SKM-1 treated with dmso at 0.1 percent for 144 hours (cell line): ENCODE measurements around the gene GKAP1.
"Not testable (repeated sequence)": the region's sequence is repeated elsewhere in the genome, so short reads cannot be mapped to it uniquely, and the experiment has no call there.

ENCODE experiments used
- DNase-seq: peaks from one replicate; lab custom pipeline; 2025; ENCODE audit not compliant: unreplicated experiment; lab: John Stamatoyannopoulos, UW

Gene GKAP1

GRCh38 chr9:83817356-83818278, at the start of gene GKAP1:
GKAP1 (minus strand) TSS chr9:83817769; CDS start chr9:83806517, 11,252 bp downstream.
- DNase-seq = peak; percentile 33

DNA sequence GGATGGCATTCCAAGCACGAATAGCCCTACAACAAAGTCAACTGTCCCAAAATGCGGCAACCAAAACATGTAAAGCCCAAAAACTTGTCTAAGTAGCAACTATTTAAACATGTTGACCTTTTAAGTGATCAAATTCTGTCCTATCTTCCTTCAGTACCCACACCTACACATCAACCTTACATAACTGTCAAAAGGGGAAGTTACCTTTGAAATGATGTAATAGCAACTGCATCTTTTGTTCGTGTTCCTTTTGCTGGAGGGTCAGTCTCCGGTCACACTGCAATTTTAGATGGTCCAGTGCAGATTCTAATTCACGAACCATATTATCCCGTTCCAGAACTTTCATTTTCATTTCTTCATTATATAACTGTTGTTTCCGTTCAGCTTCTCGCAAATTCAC, 32.3 kb upstream of the GKAP1 start:
- DNase-seq = peak; percentile 6

GRCh38 chr9:83837070-83837643, 19.6 kb upstream of the GKAP1 start:
- not testable (repeated sequence) for DNase-seq

DNA sequence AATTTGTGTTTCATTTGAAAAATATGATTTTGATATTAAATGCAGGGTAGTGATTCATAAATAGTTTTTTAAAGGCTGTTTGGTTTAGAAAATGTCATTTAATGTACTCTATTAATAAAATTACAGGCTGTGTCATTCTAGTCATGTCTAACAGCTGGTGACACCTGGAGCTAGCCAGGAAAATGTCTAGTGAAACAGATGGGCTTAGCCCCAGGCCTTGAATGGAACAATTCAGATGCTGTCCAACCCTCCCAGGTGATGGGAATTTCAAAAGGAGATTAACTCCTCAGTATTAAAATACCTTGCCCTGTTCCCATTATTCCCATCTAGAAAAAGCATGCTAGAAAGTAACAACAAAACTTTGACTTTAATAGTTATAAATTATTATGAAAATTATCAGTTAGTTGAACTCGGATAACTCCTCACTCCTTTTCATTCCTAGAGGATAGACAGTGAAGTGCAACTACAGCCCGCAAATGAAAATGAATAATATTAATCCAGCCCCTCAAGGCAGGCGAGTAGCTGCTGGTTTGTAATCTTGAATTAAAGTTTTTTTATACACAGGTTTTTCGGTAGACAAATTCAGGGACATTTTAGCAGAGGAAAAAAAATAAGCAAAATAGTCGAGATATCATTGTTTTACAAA, 13.0 kb upstream of the GKAP1 start:
- DNase-seq = not testable (repeated sequence)

GRCh38 chr9:83824986-83825623, 7.5 kb upstream of the GKAP1 start:
- not testable (repeated sequence) for DNase-seq

GRCh38 chr9:83817011-83817355, 586 bp downstream of the GKAP1 start:
- not testable (repeated sequence) for DNase-seq

- DNase-seq = not testable (repeated sequence)
These were observed 2.4 kb downstream of the GKAP1 start for GRCh38 chr9:83815120-83815519.

- not testable (repeated sequence) for DNase-seq
These were observed 8.4 kb downstream of the GKAP1 start for GRCh38 chr9:83809213-83809612.

- not testable (repeated sequence) for DNase-seq
These were observed 13.1 kb downstream of the GKAP1 start for GRCh38 chr9:83804454-83804853.

DNA sequence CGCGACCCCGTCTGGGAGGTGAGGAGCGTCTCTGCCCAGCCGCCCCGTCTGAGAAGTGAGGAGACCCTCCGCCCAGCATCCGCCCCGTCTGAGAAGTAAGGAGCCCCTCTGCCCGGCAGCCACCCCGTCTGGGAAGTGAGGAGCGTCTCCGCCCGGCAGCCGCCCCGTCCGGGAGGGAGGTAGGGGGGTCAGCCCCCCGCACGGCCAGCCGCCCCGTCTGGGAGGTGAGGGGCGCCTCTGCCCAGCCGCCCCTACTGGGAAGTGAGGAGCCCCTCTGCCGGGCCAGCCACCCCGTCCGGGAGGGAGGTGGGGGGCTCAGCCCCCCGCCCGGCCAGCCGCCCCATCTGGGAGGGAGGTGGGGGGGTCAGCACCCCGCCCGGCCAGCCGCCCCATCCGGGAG, 13.6 kb downstream of the GKAP1 start:
- not testable (repeated sequence) for DNase-seq

DNA sequence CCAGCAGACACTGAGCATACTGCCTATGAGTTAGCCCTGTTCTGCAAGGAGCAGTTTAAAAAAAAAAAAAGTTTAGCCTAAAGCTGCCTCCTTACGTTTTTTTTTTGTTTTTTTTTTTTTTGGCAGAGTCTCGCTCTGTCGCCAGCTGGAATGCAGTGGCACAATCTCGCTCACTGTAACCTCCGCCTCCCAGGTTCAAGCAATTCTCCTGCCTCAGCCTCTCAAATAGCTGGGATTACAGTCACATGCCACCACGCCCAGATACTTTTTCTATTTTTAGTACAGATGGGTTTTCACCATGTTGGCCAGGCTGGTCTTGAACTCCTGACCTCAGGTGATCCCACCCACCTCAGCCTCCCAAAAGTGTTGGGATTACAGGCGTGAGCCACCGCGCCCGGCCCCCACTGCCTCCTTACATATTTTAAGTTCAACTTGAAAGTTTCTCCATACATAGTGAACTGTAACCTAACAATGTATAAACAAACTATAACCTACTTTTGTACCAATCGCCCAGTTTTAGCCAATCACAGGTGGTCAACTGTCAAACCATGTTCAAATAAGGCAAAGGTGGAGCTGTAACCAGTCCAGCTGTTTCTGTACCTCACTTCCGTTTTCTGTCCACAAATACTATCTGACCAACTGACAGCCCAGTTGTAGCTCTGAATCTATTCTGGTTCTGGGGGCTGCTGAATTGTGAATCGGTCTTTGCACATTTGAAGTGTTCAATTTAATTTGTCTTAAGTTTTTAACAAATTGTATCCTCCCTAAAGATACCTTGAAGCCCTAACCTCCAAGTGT, 17.1 kb downstream of the GKAP1 start:
- DNase-seq = no peak

- no peak for DNase-seq
These were observed 23.5 kb downstream of the GKAP1 start for GRCh38 chr9:83794051-83794450.

DNA sequence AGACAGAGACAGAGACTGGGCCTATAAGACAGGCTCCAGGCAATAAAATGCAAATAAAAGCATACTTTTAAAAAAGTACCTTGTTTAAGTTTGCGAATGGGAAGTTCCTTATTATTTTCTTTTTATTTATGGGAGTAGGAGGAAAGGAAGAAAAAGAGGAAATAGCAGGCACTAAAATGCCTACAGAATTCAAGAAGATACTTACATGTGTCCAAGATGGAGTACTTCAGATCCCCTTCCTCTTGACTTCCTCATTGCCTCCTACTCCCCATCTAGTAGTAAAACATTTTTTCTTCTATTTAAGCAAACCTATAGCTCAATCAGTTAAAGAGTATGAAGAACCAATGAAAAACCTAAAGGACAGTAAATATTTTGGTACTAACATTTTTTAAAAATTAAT, 24.8 kb downstream of the GKAP1 start:
- DNase-seq = no peak

GRCh38 chr9:83778164-83778563, 39.4 kb downstream of the GKAP1 start:
- DNase-seq = no peak

- no peak for DNase-seq
These were observed 41.6 kb downstream of the GKAP1 start for GRCh38 chr9:83775932-83776331.

- no peak for DNase-seq
These were observed 44.7 kb downstream of the GKAP1 start for GRCh38 chr9:83772860-83773259.

GRCh38 chr9:83765376-83765775, 52.2 kb downstream of the GKAP1 start:
- DNase-seq = no peak

GRCh38 chr9:83754383-83754977, 63.1 kb downstream of the GKAP1 start:
- DNase-seq = peak; percentile 14

DNA sequence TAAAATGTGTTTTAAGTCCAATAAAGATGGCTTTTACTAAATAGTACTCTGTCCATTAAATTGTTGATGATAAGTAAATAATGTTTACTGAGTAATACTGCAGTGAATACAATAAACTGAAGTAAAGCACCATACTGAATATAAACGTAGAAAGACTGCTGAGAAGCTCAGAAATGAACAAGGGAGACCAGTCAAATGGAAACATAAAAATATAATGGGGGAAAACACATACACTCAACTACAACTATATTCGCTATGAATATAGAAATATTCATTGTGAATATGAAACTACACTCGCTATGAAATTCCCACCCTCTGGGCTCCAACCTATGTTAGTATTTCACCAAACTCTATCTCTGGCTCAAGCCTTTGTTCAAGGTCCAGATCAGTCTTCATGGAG, 67.9 kb downstream of the GKAP1 start:
- no peak for DNase-seq

GRCh38 chr9:83744206-83744605, 73.4 kb downstream of the GKAP1 start:
- DNase-seq = no peak
